Stimulated activated CD8-positive, alpha-beta memory T cell treated with anti-CD3 and anti-CD28 coated beads, Interleukin-15, amount 100 ng/mL, for 48 hours (primary cell): ENCODE data around the gene SYTL3.
"Not testable (repeated sequence)": the region's sequence is repeated elsewhere in the genome, so short reads cannot be mapped to it uniquely, and the experiment has no call there.

Experiments used
- DNase-seq, 2 donors: peaks; one replicate each; pipeline ENCODE4 v3.0.0-alpha.2; 2020; ENCODE audit warnings: low read depth in 2 of 2

SYTL3 gene

DNA sequence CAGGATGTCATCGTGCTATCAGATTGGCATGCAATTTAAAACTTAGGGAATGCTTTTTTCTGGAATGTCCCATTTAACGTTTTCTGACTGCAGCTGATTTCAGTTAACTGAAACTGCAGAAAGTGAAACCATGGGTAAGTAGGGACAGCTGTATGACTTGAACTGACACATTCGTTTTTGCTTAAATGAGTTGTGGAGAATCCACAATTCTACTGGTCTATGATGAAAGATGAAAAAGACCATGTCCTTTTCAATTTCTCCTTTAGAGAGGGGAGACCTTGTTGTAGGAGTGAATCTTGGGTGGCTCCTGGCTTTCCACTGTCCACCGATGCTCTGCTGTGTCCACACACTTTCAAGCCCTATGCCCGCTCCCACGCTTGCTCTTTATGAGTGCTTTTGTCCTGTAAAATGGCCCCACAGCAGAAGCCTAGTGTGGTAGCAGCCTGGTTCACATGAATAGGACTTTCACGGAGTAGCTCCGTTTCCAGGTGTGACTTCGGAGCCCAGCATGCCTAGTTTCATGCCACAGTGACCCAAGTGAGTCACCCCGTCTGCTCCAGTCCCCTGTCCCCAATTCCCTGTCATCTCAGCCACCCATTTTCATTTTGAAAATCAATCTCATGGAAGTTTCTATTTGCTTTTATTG is 27.2 kb upstream of the SYTL3 start:
- no peak for DNase-seq

- DNase-seq: no peak
These were observed 24.9 kb upstream of the SYTL3 start for GRCh38 chr6:158624684-158625682.

- no peak for DNase-seq
These were observed 24.0 kb upstream of the SYTL3 start for GRCh38 chr6:158625881-158626305.

- no peak for DNase-seq
These were observed 23.3 kb upstream of the SYTL3 start for GRCh38 chr6:158626360-158627167.

- DNase-seq: no peak
These were observed 22.5 kb upstream of the SYTL3 start for GRCh38 chr6:158627168-158627939.

GRCh38 chr6:158627940-158628211 is 22.0 kb upstream of the SYTL3 start:
- no peak for DNase-seq

GRCh38 chr6:158628542-158628941 is 21.3 kb upstream of the SYTL3 start:
- no peak for DNase-seq

GRCh38 chr6:158629367-158630221 is 20.3 kb upstream of the SYTL3 start:
- no peak for DNase-seq

DNA sequence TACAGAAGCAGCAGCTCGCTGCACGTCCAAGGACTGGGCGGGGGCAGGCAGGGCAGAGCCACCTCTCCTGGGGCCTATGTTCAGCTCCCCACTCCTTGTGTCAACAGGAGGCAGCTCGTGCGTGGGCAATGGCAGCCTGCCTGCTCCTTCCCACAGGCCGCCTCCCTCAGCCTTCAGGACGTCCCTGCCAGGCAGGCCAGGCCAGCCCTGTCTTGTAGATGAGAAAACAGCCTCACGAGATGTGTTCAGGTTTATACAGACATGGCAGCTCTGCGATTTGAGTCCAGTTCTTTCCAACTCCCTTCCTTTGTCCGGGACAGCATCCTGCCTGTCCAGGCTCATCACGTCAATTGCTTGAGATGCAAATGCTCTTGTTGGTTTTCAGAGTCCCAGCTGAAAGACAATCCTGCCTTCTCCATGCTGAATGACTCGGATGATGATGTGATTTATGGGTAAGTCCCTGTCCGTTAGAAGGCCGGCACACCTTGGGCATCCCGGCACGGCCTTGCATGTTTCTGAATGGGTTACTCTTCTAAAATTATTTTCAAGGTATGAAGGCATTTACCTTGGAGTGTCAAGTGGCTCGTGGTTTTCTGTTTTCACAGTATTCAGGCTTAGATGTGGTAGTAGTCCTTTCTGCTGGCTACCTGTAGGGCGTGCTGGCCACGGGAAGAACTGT is 18.8 kb upstream of the SYTL3 start:
- no peak for DNase-seq

DNA sequence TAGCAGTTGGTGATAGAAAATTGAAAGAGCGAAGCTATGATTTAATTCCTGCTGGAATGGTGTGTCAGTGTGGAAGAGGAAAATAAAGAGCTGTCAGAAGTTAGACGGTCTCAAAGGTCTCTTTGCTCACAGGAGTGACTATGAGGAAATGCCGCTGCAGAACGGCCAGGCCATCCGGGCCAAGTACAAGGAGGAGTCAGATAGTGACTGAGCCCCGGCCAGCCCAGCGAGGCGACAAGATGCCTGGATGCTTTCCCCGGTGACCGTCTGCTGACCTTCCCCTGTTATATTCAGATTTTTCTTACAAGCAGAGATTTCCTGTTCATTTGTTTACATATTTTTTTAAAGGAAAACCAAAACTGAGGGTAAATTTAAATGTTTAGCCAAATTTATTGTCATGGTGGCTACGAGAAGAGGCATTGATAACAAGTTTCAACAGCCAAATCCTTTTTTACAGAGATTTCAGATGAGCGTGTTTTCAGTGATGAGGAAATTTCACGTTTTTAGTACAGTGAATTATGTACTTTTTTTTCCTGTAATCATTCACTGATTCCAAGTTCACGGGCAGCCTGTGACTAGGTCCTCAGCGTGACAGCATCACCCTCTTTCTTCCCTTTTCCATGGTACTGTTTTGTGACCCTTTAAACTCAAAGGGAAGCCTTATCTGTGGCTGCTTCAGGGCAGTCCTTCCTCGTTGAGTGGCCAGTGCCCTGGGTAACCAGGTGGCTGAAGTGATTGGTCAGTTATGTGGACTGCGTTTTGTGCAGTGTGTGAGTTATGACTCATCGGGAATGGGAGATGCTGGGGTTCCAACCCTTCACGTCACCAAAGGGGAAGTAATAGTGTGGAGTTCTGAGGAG is 17.9 kb upstream of the SYTL3 start:
- DNase-seq: no peak

- not testable (repeated sequence) for DNase-seq
These were observed 17.2 kb upstream of the SYTL3 start for GRCh38 chr6:158632538-158633119.

DNA sequence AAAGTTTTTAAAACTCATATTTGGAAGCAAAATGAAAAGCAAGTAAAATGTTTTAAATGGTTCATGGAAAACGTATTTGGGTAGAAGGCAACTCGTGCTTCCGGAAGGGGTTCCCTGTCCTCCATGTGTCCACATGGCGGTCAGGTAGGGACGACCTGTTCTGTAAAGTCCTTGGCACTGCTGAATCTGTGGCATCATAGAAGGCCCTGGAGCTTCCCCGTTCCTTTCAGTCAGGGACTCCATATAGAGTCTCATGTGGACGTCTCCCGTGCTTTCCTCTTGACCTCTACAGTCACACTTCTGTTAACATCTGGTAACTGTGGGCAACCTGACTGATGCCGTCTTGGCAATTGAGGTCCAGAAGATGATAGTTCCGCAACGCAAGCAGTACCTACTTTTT is 16.7 kb upstream of the SYTL3 start:
- DNase-seq: no peak

GRCh38 chr6:158634695-158635426 is 15.0 kb upstream of the SYTL3 start:
- no peak for DNase-seq

DNA sequence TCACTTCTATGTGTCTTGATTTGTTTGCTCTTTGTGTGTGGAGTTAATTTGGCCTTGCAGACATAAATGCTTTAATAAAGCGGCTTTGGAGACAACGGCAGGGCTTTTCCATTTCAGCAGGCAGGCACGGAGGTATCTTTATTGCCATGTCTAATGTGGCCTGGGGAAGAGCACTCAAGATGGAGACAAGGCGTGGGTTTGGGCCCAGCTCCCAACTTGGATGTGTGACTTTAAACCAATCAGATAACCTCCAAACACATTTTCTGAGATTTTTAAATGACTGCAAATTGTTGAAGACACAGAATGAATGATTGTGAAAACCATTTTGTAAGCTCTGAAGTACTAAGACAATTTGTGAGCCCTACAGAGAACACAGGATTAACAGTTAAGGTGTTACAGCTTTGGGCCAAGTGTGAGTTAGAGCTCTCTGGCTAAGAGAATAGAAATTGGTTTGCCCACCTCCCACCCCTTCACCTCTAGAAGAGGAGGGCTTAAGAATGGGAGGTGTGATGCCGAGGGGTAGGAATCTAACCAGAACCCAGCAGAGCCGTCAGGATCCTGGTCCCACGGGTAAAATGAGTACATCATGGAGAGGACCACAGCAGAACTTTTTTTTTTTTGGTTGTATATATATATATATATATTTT is 14.3 kb upstream of the SYTL3 start:
- DNase-seq: no peak

DNA sequence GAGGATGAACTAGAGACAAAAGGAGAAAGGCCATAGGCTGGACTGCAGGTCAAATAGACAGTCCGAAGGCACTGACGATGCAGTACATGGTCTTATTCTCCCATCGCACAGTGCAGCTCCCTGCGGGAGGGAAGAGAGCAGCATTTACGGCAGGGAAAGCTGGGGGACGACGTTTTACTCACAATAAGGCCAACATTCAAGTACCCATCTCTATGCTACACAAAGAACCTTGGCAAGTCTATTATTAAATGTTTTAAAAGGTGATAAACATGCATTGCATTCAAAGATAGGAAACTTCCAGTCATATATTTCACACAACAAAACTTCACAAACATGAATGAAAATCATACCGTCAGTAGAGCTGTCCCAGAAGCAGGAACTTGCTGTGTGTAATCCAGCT is 13.1 kb upstream of the SYTL3 start:
- DNase-seq: no peak

DNA sequence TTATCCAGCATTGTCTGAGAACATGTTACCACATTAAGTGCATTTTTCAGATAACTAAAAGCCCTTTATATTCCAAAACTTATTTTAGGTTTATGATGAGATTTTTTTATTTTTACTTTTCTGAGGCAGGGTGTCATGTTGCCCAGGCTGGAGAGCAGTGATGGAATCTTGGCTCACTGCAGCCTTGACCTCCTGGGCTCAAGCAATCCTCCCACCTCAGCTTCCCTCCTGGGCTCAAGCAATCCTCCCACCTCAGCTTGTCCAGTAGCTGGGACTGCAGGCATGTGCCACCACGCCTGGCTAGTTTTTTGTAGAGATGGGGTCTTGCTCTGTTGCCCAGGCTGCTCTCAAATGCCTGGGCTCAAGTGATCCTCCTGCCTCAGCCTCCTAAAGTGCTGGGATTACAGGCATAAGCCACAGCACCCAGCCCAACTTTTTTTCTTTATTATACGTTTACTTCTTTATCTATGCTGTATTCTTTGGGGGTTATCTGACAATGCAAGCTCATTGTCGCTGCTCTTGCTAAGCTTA is 11.5 kb upstream of the SYTL3 start:
- DNase-seq: no peak

DNA sequence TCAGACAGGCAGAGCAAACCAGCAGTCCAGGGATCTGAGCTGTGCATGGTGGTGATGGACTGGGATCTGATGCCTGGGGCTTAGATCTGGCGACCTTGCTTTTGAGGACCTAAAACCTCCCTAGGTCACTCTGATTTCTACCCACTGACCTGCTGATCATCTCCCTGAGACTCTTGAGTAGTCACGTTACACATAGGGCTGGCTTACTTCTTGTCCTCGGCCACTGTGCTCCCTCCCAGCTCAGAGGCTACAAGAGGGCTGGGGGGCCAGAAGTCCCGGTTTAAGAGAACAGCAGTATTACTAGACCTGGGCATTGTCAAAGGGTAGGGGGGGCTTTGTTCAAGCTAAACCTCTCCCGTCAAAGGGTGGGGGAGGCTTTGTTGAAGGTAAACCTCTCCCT is 10.8 kb upstream of the SYTL3 start:
- DNase-seq: no peak
